Measurements from ENCODE around the gene SPAG16. TPM values are rescaled to one million over a fixed set of nuclear protein-coding genes. Genes with fewer than 3 reads are reported as not detected.

The SPAG16 gene
- total and polyA plus RNA-seq, 3 donors from 2014 or later = 69.7 to 111 (median 80.7) TPM

DNA sequence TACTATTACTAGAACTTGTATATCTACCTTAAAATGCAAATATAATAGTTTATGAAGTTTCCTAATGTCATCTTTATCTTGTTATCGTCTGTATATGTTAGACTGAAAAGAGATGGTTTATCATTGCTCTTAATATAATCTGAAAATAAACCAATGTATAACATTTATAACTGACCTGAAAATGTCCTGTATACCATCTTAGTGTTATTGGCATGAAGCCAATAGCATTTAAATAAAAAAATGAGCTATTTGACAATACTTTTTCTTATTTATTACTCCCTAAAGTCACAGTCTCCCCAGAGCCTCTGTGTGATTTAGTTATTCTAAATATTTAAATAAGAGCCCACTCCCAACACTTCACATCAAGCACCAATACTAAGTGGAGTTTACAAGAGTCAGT lies 1128.4 kb downstream of the SPAG16 start:
- no peak for DNase-seq
- Histone ChIP-seq H3K27me3 (no peaks in the 10 kb centered on the region), H3K4me1 (no peaks in the 10 kb centered on the region), H3K9me3 (no peaks in the 10 kb centered on the region), H3K27ac (no peak overlapping the region), H3K4me3 (no peak overlapping the region), H3K36me3 (ENCODE audit: low read depth, missing control alignments) (no peaks in the 10 kb centered on the region)
- TF ChIP-seq, protein P1, sequence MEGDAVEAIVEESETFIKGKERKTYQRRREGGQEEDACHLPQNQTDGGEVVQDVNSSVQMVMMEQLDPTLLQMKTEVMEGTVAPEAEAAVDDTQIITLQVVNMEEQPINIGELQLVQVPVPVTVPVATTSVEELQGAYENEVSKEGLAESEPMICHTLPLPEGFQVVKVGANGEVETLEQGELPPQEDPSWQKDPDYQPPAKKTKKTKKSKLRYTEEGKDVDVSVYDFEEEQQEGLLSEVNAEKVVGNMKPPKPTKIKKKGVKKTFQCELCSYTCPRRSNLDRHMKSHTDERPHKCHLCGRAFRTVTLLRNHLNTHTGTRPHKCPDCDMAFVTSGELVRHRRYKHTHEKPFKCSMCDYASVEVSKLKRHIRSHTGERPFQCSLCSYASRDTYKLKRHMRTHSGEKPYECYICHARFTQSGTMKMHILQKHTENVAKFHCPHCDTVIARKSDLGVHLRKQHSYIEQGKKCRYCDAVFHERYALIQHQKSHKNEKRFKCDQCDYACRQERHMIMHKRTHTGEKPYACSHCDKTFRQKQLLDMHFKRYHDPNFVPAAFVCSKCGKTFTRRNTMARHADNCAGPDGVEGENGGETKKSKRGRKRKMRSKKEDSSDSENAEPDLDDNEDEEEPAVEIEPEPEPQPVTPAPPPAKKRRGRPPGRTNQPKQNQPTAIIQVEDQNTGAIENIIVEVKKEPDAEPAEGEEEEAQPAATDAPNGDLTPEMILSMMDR (IDR thresholded peaks at IDR 0.05) = no peak
- TF ChIP-seq POLR2A (IDR thresholded peaks at IDR 0.05) = no peak
- WGBS, 2 donors = 90 to 95% methylated on average over 1 of the region's 1 CpG
- intact Hi-C loops (cut with DNase I; ENCODE audit: low total_unique reads) = no loop called here

- TF ChIP-seq POLR2A (IDR thresholded peaks at IDR 0.05) = no peak
- Histone ChIP-seq H3K9me3 (no peaks in the 10 kb centered on the region), H3K27ac (no peak overlapping the region), H3K36me3 (ENCODE audit: low read depth, missing control alignments) (no peaks in the 10 kb centered on the region), H3K27me3 (no peaks in the 10 kb centered on the region), H3K4me3 (no peak overlapping the region), H3K4me1 (no peaks in the 10 kb centered on the region)
- 90 to 92% methylated on average over 4 of the region's 4 CpGs for WGBS, 2 donors
- no peak for DNase-seq
- intact Hi-C loops (cut with DNase I; ENCODE audit: low total_unique reads) = no loop called here
These were observed 1152.2 kb downstream of the SPAG16 start for GRCh38 chr2:214436470-214436869.

- no peaks in the 10 kb centered on the region for H3K27me3 ChIP-seq
- no peaks in the 10 kb centered on the region for H3K36me3 ChIP-seq (ENCODE audit: low read depth, missing control alignments)
- H3K9me3 ChIP-seq = no peaks in the 10 kb centered on the region
- intact Hi-C loops (cut with DNase I; ENCODE audit: low total_unique reads) = no loop called here
- no peaks in the 10 kb centered on the region for H3K4me1 ChIP-seq
- no peak for DNase-seq
- H3K27ac ChIP-seq = no peak overlapping the region
- 91 to 94% methylated on average over 4 of the region's 4 CpGs for WGBS, 2 donors
- no peak overlapping the region for H3K4me3 ChIP-seq
- TF ChIP-seq POLR2A (IDR thresholded peaks at IDR 0.05) = no peak
- TF ChIP-seq, protein P1 (IDR thresholded peaks at IDR 0.05) = no peak
These were observed 1166.0 kb downstream of the SPAG16 start for GRCh38 chr2:214450118-214450894.

DNA sequence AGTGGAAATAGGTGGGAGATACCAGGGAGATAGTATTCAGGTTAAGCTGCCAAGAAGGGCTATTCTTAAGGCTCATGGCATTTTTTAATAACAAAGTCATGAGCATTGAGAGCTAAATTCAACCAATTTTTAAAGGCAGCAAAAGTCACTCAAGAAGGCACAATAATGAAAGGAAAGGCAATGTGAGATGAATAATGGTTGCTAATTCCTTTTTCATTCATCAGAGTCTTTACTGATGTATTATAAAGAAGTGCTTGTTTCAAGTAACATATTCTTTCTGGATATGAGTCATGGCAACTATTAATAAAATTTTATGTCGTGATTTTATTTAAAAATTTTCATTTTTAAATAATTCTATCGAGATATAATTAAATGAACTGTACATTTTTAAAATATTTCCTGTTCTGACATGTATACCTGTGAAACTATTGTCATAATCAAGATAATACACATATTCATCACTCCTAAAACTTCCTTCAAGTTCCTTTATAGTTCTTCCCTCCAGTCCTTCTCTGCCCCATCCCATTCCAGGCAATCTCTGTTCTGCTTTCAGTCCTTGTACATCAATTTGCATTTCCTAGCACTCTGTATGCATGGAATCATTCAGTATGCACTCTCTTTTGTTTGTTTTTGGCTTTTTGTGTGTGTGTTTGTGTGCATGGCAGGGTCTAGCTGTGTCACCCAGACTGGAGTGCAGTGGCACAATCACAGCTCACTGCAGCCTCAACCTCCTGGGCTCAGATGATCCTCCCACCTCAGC lies 1167.4 kb downstream of the SPAG16 start:
- H3K9me3 ChIP-seq = no peaks in the 10 kb centered on the region
- H3K27ac ChIP-seq = no peak overlapping the region
- intact Hi-C loops (cut with DNase I; ENCODE audit: low total_unique reads) = no loop called here
- no peak for DNase-seq
- H3K27me3 ChIP-seq = no peaks in the 10 kb centered on the region
- H3K4me1 ChIP-seq = no peaks in the 10 kb centered on the region
- TF ChIP-seq POLR2A (IDR thresholded peaks at IDR 0.05) = no peak
- TF ChIP-seq, protein P1 (IDR thresholded peaks at IDR 0.05) = no peak
- no peak overlapping the region for H3K4me3 ChIP-seq
- no peaks in the 10 kb centered on the region for H3K36me3 ChIP-seq (ENCODE audit: low read depth, missing control alignments)
- WGBS, 2 donors = 80 to 87% methylated on average over 2 of the region's 2 CpGs

Small RNA genes within 50 kb of the gene (microRNA-seq; reads per million reads assigned to microRNA genes)
- gene MIR4438 (ENCODE audit: borderline number of aligned reads in 2 of 2, borderline replicate concordance in 1 of 2) = 0 reads per million in 2 donors

Small RNA genes within 50 kb of the gene (small RNA-seq; reads per million reads assigned to genes)
- gene MIR4438 = 0 reads per million in 2 donors

Other genes starting within 250 kb of the SPAG16 start
- gene IKZF2, start 132.9 kb upstream of the SPAG16 start, total RNA-seq = 10 to 100 TPM in 1 of 2 donors, 1 to 10 TPM in 1; 9.1 to 11.4 TPM
- gene IKZF2, start 132.9 kb upstream of the SPAG16 start, polyA plus RNA-seq (ENCODE audit: insufficient read depth, low read depth, low replicate concordance) = 3.0 TPM

Data from testis (tissue), 3 donors.